Measurements from ENCODE around the gene SETDB2. TPM values are rescaled to one million over a fixed set of nuclear protein-coding genes. Genes with fewer than 3 reads are reported as not detected.

Gene SETDB2
- total and polyA plus RNA-seq, 10 of the 15 experiments (the other 5 are each of a cell fraction or from before 2014, with no cell fraction given), result 1.2 to 10.0 (median 7.4) TPM

GRCh38 chr13:49446473-49446872 is 2.4 kb downstream of the SETDB2 start:
- TF ChIP-seq ZNF24 (IDR thresholded peaks at IDR 0.05), result no peak
- TF ChIP-seq SMAD1 (IDR thresholded peaks at IDR 0.05; ENCODE audit: low read depth, partially characterized antibody), result no peak
- no peak for TF ChIP-seq TCF12 (IDR thresholded peaks at IDR 0.05; ENCODE audit: low read depth, low read length)
- TF ChIP-seq TBL1XR1 (IDR thresholded peaks at IDR 0.05; ENCODE audit: low read depth, low read length), result no peak
- no peak for TF ChIP-seq ZBTB4 (CRISPR knock-in tag; IDR thresholded peaks at IDR 0.05)
- TF ChIP-seq SP1 (IDR thresholded peaks at IDR 0.05; ENCODE audit: low read depth, low read length), result no peak
- no peak for TF ChIP-seq POLR2AphosphoS5 (IDR thresholded peaks at IDR 0.05; ENCODE audit: low read length)
- TF ChIP-seq RCOR1 (conservative IDR thresholded peaks at IDR 0.05; ENCODE audit: low read depth, low read length), result no peak
- no peak for TF ChIP-seq IRF3 (IDR thresholded peaks at IDR 0.05)
- TF ChIP-seq JUNB (IDR thresholded peaks at IDR 0.05), result no peak
- TF ChIP-seq FOXM1 (IDR thresholded peaks at IDR 0.05; ENCODE audit: low read depth, low read length), result no peak
- no peak for TF ChIP-seq ZBTB33 (IDR thresholded peaks at IDR 0.05)
- no peak for TF ChIP-seq MEF2A (IDR thresholded peaks at IDR 0.05; ENCODE audit: insufficient read depth, low read depth, low read length)
- no peak for TF ChIP-seq PKNOX1 (IDR thresholded peaks at IDR 0.05)
- TF ChIP-seq, protein P1, sequence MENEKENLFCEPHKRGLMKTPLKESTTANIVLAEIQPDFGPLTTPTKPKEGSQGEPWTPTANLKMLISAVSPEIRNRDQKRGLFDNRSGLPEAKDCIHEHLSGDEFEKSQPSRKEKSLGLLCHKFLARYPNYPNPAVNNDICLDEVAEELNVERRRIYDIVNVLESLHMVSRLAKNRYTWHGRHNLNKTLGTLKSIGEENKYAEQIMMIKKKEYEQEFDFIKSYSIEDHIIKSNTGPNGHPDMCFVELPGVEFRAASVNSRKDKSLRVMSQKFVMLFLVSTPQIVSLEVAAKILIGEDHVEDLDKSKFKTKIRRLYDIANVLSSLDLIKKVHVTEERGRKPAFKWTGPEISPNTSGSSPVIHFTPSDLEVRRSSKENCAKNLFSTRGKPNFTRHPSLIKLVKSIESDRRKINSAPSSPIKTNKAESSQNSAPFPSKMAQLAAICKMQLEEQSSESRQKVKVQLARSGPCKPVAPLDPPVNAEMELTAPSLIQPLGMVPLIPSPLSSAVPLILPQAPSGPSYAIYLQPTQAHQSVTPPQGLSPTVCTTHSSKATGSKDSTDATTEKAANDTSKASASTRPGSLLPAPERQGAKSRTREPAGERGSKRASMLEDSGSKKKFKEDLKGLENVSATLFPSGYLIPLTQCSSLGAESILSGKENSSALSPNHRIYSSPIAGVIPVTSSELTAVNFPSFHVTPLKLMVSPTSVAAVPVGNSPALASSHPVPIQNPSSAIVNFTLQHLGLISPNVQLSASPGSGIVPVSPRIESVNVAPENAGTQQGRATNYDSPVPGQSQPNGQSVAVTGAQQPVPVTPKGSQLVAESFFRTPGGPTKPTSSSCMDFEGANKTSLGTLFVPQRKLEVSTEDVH (IDR thresholded peaks at IDR 0.05; ENCODE audit: low read depth, partially characterized antibody), result no peak
- no peak overlapping the region for H3K9ac ChIP-seq (ENCODE audit: control insufficient read depth, insufficient read depth, low read length)
- peak overlapping the region; percentile 11 for H3K4me3 ChIP-seq
- no peak for ATAC-seq
- BruUV-seq (replicated peaks), result no TSS peak
- ChIA-PET CTCF (interaction anchor here (0.6 to 3.0 kb wide), 5 partner anchors 49 to 236 kb away, joined by 3 to 13 read pairs (median 3); partner anchors contain the start of gene PHF11), RAD21 (ENCODE audit: unreplicated experiment) (interaction anchor here (1.4 to 1.5 kb wide), 2 partner anchors 9 to 49 kb away, joined by 5 read pairs; partner anchors contain the start of gene PHF11), POLR2A (interaction anchor here (1.9 to 4.9 kb wide), 2 partner anchors 48 to 490 kb away, joined by 4 to 48 read pairs; partner anchors contain the start of genes PHF11 and SPRYD7), SMC1A (ENCODE audit: uncharacterized antibody, unreplicated experiment) (interaction anchor here (1.1 to 3.0 kb wide), 6 partner anchors 9 to 190 kb away, joined by 3 to 13 read pairs (median 6); partner anchors contain the start of gene PHF11)
- intact Hi-C loops (cut with micrococcal nuclease; ENCODE audit: unreplicated experiment), result loop anchor here (10.0 kb wide), 2 partner anchors 238 to 338 kb away; no protein-coding TSS in a partner anchor
- H3K4me1 ChIP-seq (ENCODE audit: control insufficient read depth, insufficient read depth, low read length), result peaks cover 5% of the 10 kb centered on the region; the same call in 1 of the 2 replicates
- no peak overlapping the region for H3K27ac ChIP-seq (ENCODE audit: control insufficient read depth, insufficient read depth)
- no peak for FAIRE-seq
- H3K36me3 ChIP-seq (ENCODE audit: control insufficient read depth in 2 of 2, insufficient read depth in 2 of 2, low read length in 1 of 2), result no peaks in the 10 kb centered on the region
- no peak overlapping the region for H2AFZ ChIP-seq (ENCODE audit: control insufficient read depth, low read depth, low read length)
- no peaks in the 10 kb centered on the region for H4K20me1 ChIP-seq (ENCODE audit: control insufficient read depth, insufficient read depth)
- DNase-seq (ENCODE audit: low read depth, low spot score), result no peak
- peaks cover 38% of the 10 kb centered on the region for H3K79me2 ChIP-seq (ENCODE audit: control insufficient read depth, insufficient read depth, low read length)
- H3K4me2 ChIP-seq (ENCODE audit: control insufficient read depth, insufficient read depth), result peak overlapping the region; percentile 31
- in situ Hi-C loops (cut with MboI), result no loop called here
- no peaks in the 10 kb centered on the region for H3K27me3 ChIP-seq (replicated peaks in 1 of 2; ENCODE audit: control insufficient read depth in 2 of 2, insufficient read depth in 2 of 2, low read length in 1 of 2)
- H3K9me3 ChIP-seq (replicated peaks; ENCODE audit: control insufficient read depth, insufficient read depth, low read length), result no peaks in the 10 kb centered on the region

All from GM12878 (cell line).